Vagina (tissue), 2 donors: ENCODE data around the gene PRR11.

Experiments used
- CTCF ChIP-seq, 3 experiments: fragments of 450-650 bp in 2 of 3; fragments of 200-600 bp in 1 of 3; sonication (generic) in 1 of 3; IDR thresholded peaks; one replicate each; pipeline ENCODE4 v1.5.1; 2017 to 2019; ENCODE audit warnings: antibody characterized with exemption in 3 of 3, mild to moderate bottlenecking in 2 of 3, moderate library complexity in 2 of 3
- POLR2A ChIP-seq, 2 donors: fragments of 450-650 bp; IDR thresholded peaks; one replicate each; pipeline ENCODE4 v1.6.1; 2017; ENCODE audit warnings: antibody characterized with exemption in 2 of 2, mild to moderate bottlenecking in 2 of 2, moderate library complexity in 2 of 2
- POLR2AphosphoS5 ChIP-seq, 2 donors: sonication (generic); formaldehyde crosslinking; IDR thresholded peaks; one replicate each; pipeline ENCODE4 v1.9.0; 2017; ENCODE audit warnings: antibody characterized with exemption in 2 of 2, mild to moderate bottlenecking in 2 of 2, low read depth in 1 of 2; ENCODE audit not compliant: insufficient read depth in 1 of 2

- no peak for TF ChIP-seq CTCF (IDR thresholded peaks at IDR 0.05)
- no peak for TF ChIP-seq POLR2AphosphoS5 (IDR thresholded peaks at IDR 0.05; ENCODE audit: insufficient read depth in 1 of 2, low read depth in 1 of 2)
- no peak for TF ChIP-seq POLR2A (IDR thresholded peaks at IDR 0.05)
These were observed 19.5 kb downstream of the PRR11 start for GRCh38 chr17:59175076-59175475.
